Caco-2 (cell line): Measurements from ENCODE around the gene TSPAN18. TPM values are rescaled to one million over a fixed set of nuclear protein-coding genes. Genes with fewer than 3 reads are reported as not detected.

ENCODE experiments used
- BruUV-seq: library from RNA; stranded (reverse); fragments of 400-500 nt; replicated peaks from 2 replicates; lab custom pipeline; 2021; lab: Mats Ljungman, UMichigan
- CTCF ChIA-PET: fragments of 300-600 bp; sonication (Branson Sonifier 250); formaldehyde crosslinking; loops from one replicate; lab custom pipeline; 2022; ENCODE audit warnings: antibody characterized with exemption; lab: Charles Lee
- POLR2A ChIA-PET: fragments of 300-600 bp; sonication (Branson Sonifier 250); formaldehyde crosslinking; loops from one replicate; lab custom pipeline; 2022; ENCODE audit warnings: antibody characterized with exemption; lab: Charles Lee
- DNase-seq, 2 experiments: peaks; one replicate each; pipeline versions ENCODE4 v3.0.0 to v3.0.0-alpha.2; 2020 to 2022
- H3K27me3 ChIP-seq: replicated peaks from 2 replicates; pipeline ENCODE4 v1.6.0; 2011; ENCODE audit warnings: low read length; ENCODE audit not compliant: control insufficient read depth, insufficient read depth
- H3K36me3 ChIP-seq: 2 replicates; pipeline ENCODE4 v1.5.1; 2011; ENCODE audit warnings: low read length; ENCODE audit not compliant: control insufficient read depth, insufficient read depth
- H3K4me1 ChIP-seq: fragments of 250-450 bp; sonication (Bioruptor Pico); 2 replicates; pipeline ENCODE4 v1.5.1; 2020; ENCODE audit warnings: mild to moderate bottlenecking
- H3K4me3 ChIP-seq: 2 replicates; pipeline ENCODE4 v1.5.1; 2011; ENCODE audit warnings: low read depth, mild to moderate bottlenecking, control low read depth, low read length
- H3K9me3 ChIP-seq: fragments of 250-450 bp; sonication (Bioruptor Pico); 2 replicates; pipeline ENCODE4 v1.5.1; 2020; ENCODE audit warnings: mild to moderate bottlenecking, moderate library complexity
- H3K27ac Mint-ChIP-seq: one replicate; pipeline ENCODE4 v1.8.0; 2022; ENCODE audit warnings: mixed read lengths; ENCODE audit not compliant: unreplicated experiment
- H3K27me3 Mint-ChIP-seq: one replicate; pipeline ENCODE4 v1.8.0; 2022; ENCODE audit warnings: mixed read lengths; ENCODE audit not compliant: insufficient read depth, unreplicated experiment
- H3K36me3 Mint-ChIP-seq: one replicate; pipeline ENCODE4 v1.8.0; 2022; ENCODE audit warnings: mild to moderate bottlenecking, mixed read lengths; ENCODE audit not compliant: insufficient read depth, unreplicated experiment
- H3K4me1 Mint-ChIP-seq: one replicate; pipeline ENCODE4 v1.8.0; 2022; ENCODE audit warnings: low read depth, mixed read lengths; ENCODE audit not compliant: unreplicated experiment
- H3K4me3 Mint-ChIP-seq: one replicate; pipeline ENCODE4 v1.8.0; 2022; ENCODE audit warnings: mild to moderate bottlenecking, moderate library complexity, mixed read lengths; ENCODE audit not compliant: unreplicated experiment
- H3K9me3 Mint-ChIP-seq: one replicate; pipeline ENCODE4 v1.8.0; 2022; ENCODE audit warnings: mixed read lengths; ENCODE audit not compliant: unreplicated experiment
- CTCF ChIP-seq, 2 experiments: fragments of 200-600 bp in 1 of 2; IDR thresholded peaks; 1 replicate in 1 of 2; 2 replicates in 1 of 2; pipeline versions ENCODE4 v1.5.1 to v1.8.0; 2011 to 2022; ENCODE audit warnings: antibody characterized with exemption in 1 of 2, control low read depth in 1 of 2, inconsistent platforms in 1 of 2, low read depth in 1 of 2, low read length in 1 of 2, mild to moderate bottlenecking in 1 of 2, moderate library complexity in 1 of 2; ENCODE audit not compliant: insufficient read depth in 1 of 2, severe bottlenecking in 1 of 2, unreplicated experiment in 1 of 2
- intact Hi-C: fragments of 100-400 bp; cut with micrococcal nuclease; formaldehyde crosslinking; loops from one replicate; pipeline ENCODE4 v1.10.0; 2022; ENCODE audit not compliant: unreplicated experiment
- total RNA-seq: library from RNA; stranded (reverse); gene quantifications from 2 replicates; pipeline ENCODE4 v1.2.3, GENCODE V29; 2022

Gene TSPAN18
- total RNA-seq, 1 experiment from 2014 or later: 7.4 TPM

DNA sequence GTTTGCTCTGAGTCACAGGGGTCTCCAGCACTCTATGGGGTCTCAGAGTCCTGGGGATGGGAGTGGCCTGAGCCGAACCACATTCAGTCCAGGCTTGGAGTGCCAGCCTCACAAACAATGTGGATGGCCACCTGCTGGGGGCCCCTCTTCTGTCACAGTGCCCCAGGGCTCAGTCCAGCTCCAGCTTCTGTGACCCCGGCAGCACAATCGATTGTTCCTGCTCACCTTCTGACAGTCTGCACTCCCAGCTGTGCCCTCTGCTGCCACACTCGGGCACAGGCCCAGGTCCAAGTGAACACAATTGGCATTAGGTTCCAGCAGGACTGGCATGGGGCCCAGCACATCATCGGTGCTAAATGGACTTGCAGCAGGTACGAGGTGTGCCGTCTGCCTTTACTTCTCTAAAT, 139.1 kb downstream of the TSPAN18 start:
- peaks cover 5% of the 10 kb centered on the region for H3K36me3 Mint-ChIP-seq
- Histone ChIP-seq H3K9me3 (no peaks in the 10 kb centered on the region), H3K27me3 (no peaks in the 10 kb centered on the region), H3K4me3 (no peak overlapping the region), H3K4me1 (peaks cover 16% of the 10 kb centered on the region), H3K36me3 (no peaks in the 10 kb centered on the region)
- intact Hi-C loops: no loop called here
- no TSS peak for BruUV-seq
- H3K4me1 Mint-ChIP-seq: peaks cover 16% of the 10 kb centered on the region
- H3K27ac Mint-ChIP-seq: no peak overlapping the region
- ChIA-PET CTCF (no interaction called here), POLR2A (no interaction called here)
- H3K27me3 Mint-ChIP-seq: no peaks in the 10 kb centered on the region
- no peak for TF ChIP-seq CTCF (IDR thresholded peaks at IDR 0.05; ENCODE audit: insufficient read depth in 1 of 2, low read depth in 1 of 2, low read length in 1 of 2, severe bottlenecking in 1 of 2, unreplicated experiment in 1 of 2)
- no peak overlapping the region for H3K4me3 Mint-ChIP-seq
- no peak for DNase-seq
- no peaks in the 10 kb centered on the region for H3K9me3 Mint-ChIP-seq

DNA sequence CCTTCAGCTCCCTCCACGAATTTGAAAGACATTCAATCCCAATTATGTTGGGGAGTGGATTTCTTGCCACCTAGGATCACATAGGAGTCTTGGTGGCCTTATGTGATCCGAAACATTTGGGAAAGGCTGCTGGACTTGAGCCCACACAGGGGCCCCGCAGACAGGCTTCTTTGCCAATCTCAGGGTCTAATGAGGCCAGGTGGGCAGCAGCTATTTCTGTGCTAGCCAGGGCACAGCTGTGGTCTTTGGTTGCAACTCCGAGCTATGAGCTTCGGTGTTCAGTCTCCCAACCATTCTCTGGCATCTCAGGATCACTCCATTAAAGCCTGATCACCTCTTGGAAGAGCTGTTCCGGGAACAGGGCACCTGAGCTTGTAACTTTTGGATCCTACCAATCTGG, 139.5 kb downstream of the TSPAN18 start:
- H3K27me3 Mint-ChIP-seq: no peaks in the 10 kb centered on the region
- no peaks in the 10 kb centered on the region for H3K27me3 ChIP-seq
- H3K4me3 Mint-ChIP-seq: no peak overlapping the region
- no peaks in the 10 kb centered on the region for H3K9me3 ChIP-seq
- no peak for DNase-seq
- H3K9me3 Mint-ChIP-seq: no peaks in the 10 kb centered on the region
- no TSS peak for BruUV-seq
- no peaks in the 10 kb centered on the region for H3K36me3 ChIP-seq
- H3K27ac Mint-ChIP-seq: no peak overlapping the region
- intact Hi-C loops: no loop called here
- peaks cover 16% of the 10 kb centered on the region for H3K4me1 ChIP-seq
- peaks cover 5% of the 10 kb centered on the region for H3K36me3 Mint-ChIP-seq
- ChIA-PET CTCF (no interaction called here), POLR2A (no interaction called here)
- H3K4me3 ChIP-seq: no peak overlapping the region
- peaks cover 16% of the 10 kb centered on the region for H3K4me1 Mint-ChIP-seq
- no peak for TF ChIP-seq CTCF (IDR thresholded peaks at IDR 0.05; ENCODE audit: insufficient read depth in 1 of 2, low read depth in 1 of 2, low read length in 1 of 2, severe bottlenecking in 1 of 2, unreplicated experiment in 1 of 2)

- BruUV-seq: no TSS peak
- no peak for DNase-seq
- Histone ChIP-seq H3K27me3 (no peaks in the 10 kb centered on the region), H3K9me3 (no peaks in the 10 kb centered on the region), H3K4me3 (no peak overlapping the region), H3K36me3 (no peaks in the 10 kb centered on the region), H3K4me1 (peaks cover 2% of the 10 kb centered on the region)
- Mint-ChIP-seq H3K4me3 (no peak overlapping the region), H3K27ac (no peak overlapping the region), H3K36me3 (no peaks in the 10 kb centered on the region), H3K27me3 (no peaks in the 10 kb centered on the region), H3K9me3 (no peaks in the 10 kb centered on the region), H3K4me1 (peaks cover under 1% of the 10 kb centered on the region)
- CTCF ChIA-PET: no interaction called here
- POLR2A ChIA-PET: no interaction called here
- no peak for TF ChIP-seq CTCF (IDR thresholded peaks at IDR 0.05; ENCODE audit: insufficient read depth in 1 of 2, low read depth in 1 of 2, low read length in 1 of 2, severe bottlenecking in 1 of 2, unreplicated experiment in 1 of 2)
- intact Hi-C loops: no loop called here
Measured at GRCh38 chr11:44868021-44868420, 141.3 kb downstream of the TSPAN18 start.
